ENCODE results near the gene SART3.

The SART3 gene, protein sequence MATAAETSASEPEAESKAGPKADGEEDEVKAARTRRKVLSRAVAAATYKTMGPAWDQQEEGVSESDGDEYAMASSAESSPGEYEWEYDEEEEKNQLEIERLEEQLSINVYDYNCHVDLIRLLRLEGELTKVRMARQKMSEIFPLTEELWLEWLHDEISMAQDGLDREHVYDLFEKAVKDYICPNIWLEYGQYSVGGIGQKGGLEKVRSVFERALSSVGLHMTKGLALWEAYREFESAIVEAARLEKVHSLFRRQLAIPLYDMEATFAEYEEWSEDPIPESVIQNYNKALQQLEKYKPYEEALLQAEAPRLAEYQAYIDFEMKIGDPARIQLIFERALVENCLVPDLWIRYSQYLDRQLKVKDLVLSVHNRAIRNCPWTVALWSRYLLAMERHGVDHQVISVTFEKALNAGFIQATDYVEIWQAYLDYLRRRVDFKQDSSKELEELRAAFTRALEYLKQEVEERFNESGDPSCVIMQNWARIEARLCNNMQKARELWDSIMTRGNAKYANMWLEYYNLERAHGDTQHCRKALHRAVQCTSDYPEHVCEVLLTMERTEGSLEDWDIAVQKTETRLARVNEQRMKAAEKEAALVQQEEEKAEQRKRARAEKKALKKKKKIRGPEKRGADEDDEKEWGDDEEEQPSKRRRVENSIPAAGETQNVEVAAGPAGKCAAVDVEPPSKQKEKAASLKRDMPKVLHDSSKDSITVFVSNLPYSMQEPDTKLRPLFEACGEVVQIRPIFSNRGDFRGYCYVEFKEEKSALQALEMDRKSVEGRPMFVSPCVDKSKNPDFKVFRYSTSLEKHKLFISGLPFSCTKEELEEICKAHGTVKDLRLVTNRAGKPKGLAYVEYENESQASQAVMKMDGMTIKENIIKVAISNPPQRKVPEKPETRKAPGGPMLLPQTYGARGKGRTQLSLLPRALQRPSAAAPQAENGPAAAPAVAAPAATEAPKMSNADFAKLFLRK

DNA sequence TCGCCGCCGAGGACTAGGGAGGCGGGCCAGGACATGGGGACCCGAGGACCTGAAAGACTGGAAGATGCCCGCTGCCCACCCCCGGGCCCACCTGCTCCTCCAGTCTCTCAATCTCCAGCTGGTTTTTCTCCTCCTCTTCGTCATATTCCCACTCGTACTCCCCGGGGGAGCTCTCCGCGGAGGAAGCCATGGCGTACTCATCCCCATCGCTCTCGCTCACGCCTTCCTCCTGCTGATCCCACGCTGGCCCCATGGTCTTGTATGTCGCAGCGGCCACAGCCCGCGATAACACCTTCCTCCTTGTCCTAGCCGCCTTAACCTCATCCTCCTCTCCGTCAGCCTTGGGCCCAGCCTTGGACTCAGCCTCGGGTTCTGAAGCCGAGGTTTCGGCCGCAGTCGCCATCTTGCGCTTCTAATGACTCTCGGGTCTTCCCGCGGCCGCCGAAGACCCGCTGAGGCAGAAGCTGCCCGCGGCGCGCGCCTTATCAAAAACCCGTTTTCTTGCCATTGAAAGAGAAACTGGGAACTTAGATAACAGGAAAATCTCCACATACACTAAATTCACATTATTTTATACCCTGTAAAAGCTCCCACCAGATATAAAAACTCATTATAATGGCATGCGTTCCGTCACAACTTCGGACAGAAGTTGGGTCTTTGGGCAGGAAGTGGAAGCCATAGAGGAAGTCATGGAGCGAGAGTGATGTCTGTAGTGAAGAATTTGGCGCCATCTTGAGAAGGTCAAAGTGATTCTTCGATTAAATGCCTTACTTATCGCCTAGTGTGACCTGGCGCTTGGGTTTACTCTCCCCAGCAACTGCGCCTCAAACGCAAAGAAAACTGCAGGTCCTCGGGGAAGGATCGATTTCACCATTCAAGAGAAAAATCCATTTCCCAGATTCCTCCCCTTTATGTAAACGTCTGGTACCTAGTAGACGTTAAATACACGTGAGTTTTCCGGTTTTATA lies at the start of gene SART3:
Gene SART3, minus strand, starts transcription at position 422 of the 968 bp plus-strand sequence. Its CDS starts 19 bp downstream, at position 403.
- DNase-seq (ENCODE audit: low spot score), result peak; percentile 80

DNA sequence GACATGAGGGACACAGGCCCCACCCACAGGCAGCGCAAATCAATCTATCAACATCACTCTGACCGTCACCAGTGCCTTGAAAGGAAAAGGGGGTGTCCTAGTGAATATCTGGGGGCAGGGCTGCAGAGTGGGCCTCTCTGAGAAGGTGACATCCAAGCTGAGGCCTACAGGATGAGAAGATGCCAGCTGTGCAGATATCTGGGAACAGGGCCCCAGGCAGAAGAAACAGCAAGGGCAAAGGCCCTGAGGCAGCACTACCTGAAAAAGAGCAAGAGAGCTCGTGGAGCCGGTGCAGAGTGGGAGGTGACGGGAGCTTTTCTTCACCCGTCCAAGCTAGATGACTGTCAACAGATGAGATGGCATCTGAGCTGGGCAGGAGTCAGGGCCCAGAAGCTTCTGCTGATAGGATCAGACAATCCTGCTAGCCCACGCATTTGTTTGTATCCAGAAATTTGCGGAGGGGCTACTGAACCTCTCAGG lies 49.4 kb upstream of the SART3 start:
- DNase-seq (ENCODE audit: low spot score), result no peak

DNA sequence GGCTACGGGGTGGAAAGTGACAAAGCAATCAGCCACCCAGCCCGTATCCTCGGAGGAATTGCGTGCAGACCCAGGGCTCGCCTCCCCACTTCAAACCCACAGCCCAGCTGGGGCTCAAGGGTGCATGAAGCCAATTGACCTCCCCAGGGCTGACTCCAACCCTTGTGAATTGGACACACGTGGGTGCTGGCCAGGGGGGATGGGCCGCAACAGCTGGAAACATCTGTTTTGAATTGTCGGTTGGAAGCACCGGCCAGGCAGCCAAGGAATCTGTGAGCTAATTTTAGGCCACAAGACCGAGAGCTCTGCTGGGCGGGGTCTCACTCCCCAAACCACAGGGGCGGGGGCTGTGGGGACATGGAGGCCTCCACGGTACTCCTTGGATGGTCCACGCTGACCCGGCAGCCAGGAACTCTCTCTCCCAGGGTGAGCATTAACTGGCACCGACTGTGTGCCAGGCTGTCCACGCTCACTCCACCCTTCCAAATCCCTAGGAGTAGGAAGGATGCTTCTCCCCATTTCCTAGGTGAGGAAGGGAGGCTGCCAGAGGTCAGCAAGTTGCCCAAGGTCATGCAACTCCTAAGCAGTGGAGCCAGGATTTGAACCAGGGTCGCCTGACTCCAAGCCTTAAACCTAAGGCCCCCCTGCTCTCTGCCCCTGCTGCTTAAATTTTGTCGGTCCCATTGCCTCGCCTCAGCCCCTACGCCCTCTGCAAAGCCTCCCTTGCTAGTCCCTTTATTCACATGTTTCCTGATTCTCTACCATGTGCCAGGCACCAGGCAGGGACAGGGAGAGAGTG lies 48.8 kb upstream of the SART3 start:
- no peak for DNase-seq (ENCODE audit: low spot score)

DNA sequence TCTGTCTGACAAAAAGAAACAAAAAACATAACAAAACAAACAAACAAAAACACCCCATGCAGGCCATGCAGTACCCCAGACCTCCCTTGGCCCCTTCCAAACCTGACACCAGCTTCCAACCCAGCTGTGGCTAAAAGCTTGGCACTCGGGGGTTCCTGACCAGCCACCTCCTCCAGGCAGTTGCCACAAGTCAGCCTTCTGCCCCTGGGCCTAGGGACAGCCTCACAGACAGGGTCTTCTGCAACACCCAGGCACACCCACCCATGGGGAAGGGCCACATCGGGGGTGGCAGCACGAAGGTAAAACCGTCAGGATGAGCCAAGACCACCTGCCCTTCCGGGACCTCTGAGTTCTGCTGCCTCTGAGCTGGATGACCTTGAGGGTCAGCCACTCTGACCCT lies 47.6 kb upstream of the SART3 start:
- DNase-seq (ENCODE audit: low spot score), result no peak

DNA sequence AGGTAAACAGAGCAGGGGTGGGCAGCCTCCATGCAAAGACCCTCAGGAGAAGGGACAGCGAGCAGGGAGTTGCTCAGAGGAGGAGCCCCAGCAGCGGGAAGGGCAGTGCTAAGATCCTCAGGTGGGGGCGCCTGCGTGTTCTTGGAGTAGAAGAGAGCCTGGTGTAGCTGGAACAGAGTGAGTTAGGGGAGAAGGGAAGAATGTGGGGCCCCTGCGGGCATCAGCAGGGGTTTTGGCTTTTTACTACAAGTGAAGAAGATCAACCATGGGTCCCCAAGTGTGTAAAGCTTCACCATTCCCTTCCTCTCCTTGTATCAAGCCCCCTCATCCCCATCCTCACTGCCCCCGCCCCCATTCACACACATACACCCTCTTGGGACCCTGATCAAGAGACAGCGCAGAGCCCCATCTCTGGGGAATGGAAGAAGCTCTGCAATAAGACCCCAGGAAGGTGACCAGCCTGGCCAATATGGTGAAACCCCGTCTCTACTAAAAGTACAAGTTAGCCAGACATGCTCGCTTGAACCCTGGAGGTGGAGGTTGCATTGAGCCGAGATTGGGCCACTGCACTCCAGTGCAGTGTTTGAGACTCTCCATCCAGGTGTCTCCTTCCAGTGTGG lies 47.1 kb upstream of the SART3 start:
- no peak for DNase-seq (ENCODE audit: low spot score)

DNA sequence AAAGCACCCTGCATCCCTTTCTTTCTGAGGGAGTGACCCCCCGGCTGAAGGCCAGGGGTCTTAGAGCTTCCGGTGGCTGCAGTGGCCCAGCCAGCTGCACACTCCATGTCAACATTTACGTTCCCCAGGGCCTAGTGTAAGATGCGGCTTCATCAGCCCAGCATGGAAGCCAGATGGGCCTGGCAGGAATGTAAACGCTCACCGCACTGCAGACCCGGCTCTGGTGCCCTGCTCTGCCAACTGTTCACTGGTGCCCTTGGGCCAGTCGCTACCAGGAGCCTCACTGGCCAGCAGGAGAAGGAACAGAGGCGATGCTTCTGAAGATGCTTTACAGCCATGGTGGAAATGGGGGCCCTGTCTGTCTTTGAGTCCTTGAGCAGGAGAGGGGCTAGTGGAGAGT lies 45.5 kb upstream of the SART3 start:
- DNase-seq (ENCODE audit: low spot score), result no peak

DNA sequence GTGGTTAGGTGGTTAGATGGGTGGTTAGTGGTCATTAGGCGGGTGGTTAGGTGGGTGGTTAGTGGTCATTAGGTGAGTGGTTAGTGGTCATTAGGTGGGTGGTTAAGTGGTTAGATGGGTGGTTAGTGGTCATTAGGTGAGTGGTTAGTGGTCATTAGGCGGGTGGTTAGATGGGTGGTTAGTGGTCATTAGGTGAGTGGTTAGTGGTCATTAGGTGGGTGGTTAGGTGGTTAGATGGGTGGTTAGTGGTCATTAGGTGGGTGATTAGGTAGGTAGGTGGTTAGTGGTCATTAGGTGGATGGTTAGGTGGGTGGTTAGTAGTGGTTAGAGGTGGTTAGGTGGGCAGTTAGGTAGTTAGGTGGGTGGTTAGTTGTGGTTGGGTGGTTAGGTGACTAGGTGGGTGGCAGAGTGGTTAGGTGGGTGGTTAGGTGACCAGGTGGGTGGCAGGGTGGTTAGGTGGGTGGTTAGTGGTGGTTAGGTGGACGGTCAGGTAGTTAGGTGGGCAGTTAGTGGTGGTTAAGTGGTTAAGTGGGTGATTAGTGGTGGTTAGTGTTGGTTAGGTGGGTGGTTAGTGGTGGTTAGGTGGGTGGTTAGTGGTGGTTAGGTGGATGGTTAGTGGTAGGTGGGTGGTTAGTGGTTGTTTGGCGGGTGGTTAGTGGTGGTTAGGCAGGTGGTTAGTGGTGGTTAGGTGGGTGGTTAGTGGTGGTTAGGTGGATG lies 44.9 kb upstream of the SART3 start:
- no peak for DNase-seq (ENCODE audit: low spot score)

DNA sequence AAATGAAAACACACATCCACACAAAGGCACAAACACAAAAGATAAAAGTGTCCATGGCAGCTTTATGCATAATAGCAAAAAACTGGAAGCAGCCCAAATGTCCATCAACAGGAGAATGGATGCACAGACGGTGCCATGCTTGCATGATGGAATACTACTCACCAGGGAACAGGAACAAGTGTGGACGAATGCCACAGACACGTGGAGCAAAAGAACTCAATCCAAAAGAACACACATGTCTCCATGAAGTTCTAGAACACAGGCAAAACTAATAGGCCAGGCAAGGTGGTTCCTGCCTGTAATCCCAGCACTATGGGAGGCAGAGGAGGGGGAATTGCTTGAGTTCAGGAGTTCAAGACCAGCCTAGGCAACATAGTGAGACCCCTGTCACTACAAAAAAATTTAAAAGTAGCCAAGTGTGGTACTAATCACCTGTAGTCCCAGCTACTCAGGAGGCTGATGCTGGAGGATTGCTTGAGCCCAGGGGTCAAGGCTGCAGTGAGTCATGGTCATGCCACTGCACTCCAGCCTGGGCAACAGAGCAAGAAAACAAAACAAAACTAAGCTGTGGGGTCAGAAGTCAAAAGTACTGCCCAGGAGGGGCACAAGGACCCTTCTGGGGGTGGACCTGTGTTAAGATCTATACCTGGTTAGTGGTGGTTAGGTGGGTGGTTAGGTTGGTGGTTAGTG lies 44.2 kb upstream of the SART3 start:
- no peak for DNase-seq (ENCODE audit: low spot score)

DNA sequence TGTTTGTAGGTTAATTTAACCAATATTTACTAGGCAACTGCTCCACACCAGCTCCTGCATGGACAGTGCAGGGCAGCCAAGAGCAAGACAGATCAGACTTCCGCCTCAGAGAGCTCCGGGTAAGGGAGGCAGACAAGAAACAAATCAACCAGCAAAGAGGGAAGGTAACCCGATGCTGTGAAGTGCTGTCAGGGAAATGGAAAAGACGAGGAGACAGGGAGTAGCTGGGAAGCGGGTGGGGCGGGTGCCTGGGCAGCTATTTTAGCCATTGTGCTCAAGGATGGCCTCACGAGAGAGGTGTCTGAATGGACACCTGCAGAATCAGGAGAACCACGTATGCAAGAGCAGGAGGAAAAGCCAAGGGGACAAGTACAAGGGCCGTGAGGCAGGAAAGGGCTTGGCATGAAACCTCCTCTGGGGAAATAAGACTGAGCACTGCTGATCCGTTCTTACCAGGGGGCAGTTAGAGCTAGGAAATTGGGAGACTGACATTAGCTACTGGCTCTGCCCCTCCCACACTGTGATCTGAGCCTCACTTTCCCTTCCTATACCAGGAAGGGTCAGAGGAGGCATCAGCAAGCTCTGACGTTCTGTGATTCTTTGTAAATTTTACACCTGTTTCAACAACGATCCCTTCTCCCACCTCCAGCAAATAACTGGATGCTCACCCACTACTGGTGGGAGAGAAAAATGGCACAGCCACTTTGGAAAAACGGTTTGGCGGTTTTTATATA lies 43.4 kb upstream of the SART3 start:
- DNase-seq (ENCODE audit: low spot score), result no peak

DNA sequence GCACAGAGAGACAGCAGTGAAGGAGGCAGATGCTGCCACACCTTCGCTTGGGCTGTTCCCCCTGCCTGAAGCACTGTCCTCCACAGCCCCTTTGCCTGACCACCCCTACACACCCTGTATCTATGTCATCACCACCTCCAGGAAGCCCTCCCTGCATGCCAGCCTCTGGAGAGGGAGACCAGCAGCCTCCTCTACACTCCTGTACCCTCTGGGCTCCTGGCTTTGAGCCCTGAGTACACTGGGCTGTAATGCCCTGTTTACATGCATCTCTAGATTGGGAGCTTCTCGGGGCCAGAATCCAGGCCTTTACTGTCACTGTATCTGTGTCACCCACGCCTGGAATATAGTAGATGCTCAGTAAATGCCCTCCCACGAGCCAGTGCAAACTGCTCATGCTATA lies 42.8 kb upstream of the SART3 start:
- no peak for DNase-seq (ENCODE audit: low spot score)

DNA sequence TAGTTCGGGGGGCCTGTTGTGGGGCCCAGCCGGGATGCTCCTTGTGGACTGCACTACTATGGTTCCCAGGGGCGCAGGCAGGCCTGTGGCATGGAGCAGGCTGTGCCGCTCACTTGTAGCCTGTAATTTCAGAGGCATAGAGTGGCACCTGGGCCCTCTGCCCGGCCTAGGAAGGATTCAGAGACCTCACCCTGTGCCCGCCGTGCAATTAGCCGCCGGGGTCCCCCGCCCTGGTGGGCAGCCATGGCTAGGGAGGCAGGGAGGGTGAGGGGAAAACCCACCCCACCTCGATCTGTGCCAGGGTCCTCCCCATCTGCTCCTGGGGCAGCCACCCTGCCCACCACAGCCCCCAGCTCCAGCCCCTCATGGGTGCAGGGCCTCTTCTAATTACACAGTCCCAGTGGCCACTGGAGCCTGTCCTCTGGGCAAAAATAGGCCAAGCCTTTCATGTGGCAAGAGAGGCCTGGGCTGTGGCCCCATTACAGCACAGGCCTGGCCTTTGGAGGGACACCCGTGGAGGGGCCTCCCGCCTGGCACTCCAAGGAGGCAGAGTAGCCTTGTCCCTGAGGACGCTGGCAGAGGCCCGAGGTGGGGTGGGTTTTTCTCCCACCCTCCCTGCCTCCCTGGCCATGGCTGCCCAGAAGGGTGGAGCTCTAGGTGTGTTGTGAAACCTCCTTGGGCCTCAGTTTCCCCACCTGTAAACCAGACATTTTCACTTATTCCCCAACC lies 42.2 kb upstream of the SART3 start:
- no peak for DNase-seq (ENCODE audit: low spot score)

DNA sequence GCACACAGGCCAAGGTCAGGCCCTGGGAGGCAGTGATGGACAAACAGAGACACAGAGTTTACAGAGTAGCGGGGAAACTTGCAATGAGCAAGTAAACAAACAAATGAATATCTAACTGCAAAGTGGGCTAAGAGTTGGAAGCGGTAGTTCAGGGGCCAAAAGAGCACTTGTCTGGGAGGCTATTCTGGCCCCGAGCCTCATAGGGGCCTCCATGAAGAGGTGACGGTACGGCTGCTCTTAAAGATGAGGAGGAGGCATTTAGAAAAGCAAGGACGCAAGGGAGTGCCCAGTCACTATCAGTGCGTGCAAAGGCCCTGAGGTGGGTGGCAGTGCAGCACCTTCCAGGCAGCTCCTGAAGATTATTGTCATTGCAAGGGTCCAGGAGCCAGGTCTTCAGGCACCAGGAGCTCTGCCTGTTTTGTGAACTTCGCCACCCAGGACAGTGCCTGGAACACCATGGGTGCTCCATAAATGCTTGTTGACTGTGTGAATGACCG lies 41.3 kb upstream of the SART3 start:
- no peak for DNase-seq (ENCODE audit: low spot score)

DNA sequence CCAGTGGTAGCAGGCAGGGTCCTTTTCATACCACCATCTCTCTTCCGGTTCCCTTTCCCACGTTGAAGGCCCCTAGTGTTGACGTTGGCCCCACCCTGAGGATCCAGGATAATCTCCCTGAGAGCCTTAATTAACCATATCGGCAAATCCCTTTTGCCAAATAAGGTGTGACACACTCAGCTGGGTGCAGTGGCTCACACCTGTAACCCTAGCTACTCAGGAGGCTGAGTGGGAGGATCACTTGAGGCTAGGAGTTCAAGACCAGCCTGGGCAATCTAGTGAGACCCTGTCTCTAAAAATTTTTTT lies 39.7 kb upstream of the SART3 start:
- DNase-seq (ENCODE audit: low spot score), result no peak

DNA sequence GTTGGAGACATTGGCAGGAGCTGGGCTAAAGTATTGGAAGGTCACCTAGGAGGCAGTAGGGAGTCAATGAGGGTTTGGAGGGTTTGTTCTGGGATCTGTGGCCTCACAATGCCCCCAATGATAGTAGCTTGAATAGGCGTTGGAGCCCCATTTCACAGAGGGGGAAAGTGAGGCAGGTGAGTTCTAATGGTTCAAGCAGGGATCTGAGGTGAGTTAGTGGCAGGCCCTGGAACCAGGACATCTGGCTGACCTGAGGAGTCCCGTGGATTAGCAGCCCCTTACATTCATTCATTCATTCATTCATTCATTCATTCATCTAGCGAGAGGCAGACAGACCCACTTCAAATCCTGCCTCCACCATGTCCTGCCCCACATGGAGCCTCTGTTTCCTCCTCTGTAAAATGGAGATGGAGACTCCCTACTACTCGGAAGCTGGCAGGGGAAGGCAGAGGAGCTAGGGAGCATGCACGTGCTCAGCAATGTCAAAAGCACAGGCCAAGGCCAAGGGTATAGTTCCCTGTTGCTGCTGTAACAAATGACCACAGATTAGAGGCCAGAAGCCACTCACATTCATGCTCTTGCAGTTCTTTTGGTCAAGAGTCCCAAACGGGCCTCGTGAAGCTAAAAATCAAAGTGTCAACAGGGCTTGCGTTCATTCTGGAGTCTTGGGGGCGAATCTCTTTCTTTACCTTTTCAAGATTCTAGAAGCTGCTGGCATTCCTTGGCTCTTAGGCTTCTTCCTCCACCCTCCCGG lies 39.2 kb upstream of the SART3 start:
- no peak for DNase-seq (ENCODE audit: low spot score)

DNA sequence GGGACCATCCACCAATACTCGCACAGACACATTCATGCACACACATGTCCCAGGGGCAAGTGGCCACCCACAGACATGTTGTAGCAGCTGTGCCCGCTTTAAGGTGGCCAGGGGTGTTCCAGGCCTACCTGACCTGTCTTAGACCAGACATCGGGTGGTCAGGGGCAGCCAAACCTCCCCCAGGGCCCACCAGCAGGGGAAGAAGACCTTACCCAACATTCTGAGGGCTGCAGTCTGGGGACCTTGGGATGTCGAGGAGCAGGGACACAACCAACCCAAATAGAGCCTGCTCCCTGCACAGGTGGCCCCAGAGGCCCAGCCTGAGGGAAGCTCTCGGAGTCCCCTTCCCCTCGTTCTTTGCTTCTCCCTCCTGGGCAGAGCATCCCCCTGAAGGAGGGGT lies 38.6 kb upstream of the SART3 start:
- no peak for DNase-seq (ENCODE audit: low spot score)

DNA sequence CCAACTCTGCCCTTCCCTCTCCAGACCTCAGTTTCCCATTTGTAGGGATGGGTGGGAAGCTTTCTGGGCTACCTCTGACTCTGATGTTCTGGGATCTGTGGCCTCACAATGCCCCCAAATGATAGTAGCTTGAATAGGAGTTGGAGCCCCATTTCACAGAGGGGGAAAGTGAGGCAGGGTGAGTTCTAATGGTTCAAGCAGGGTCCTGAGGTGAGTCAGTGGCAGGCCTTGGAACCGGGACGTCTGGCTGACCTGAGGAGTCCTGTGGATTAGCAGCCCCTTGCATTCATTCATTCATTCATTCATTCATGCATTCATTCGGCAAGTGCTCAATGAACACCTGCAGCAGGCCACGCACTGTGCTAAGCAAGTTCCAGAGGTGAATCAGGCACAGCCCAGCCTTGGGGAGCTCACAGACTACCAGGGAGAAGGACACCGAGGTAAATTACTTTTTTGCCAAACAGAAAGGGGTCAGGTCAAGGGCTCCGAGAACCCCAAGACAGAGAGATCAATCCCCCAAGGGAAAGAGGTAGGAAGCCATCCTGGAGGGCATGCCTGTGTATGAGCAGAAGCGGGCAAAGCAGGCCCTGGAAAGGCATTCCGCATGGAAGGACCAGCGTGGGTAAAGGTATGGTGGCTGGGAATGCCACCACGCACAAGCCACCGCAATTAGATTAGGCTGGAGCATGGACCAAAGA lies 37.7 kb upstream of the SART3 start:
- no peak for DNase-seq (ENCODE audit: low spot score)
